H1 (cell line): ENCODE data around the gene ABI3BP. TPM values are rescaled to one million over a fixed set of nuclear protein-coding genes. Genes with fewer than 3 reads are reported as not detected.

Source experiments
- ASH2L ChIP-seq: fragments of 200-600, 300-600 bp; sonication (generic); IDR thresholded peaks from one replicate; pipeline ENCODE4 v1.7.1; 2017; ENCODE audit warnings: low read length
- CHD7 ChIP-seq: fragments of 300-600 bp; sonication (generic); IDR thresholded peaks from 2 replicates; pipeline ENCODE4 v1.7.1; 2012; ENCODE audit warnings: low read length, moderate library complexity, mild to moderate bottlenecking, inconsistent platforms; ENCODE audit not compliant: insufficient replicate concordance
- POLR2AphosphoS5 ChIP-seq: IDR thresholded peaks from 2 replicates; pipeline ENCODE4 v1.6.1; 2011; ENCODE audit warnings: low read depth, low read length
- POU5F1 ChIP-seq: IDR thresholded peaks from 2 replicates; pipeline ENCODE4 v1.6.1; 2011; ENCODE audit warnings: low read depth, mild to moderate bottlenecking, low read length, moderate library complexity
- RAD21 ChIP-seq, 2 experiments: IDR thresholded peaks in 1 of 2; conservative IDR thresholded peaks in 1 of 2; 2 replicates each; pipeline ENCODE4 v1.6.1; 2011; ENCODE audit warnings: low read depth in 2 of 2, low read length in 2 of 2, improper control_type of control experiment in 1 of 2, inconsistent platforms in 1 of 2, mild to moderate bottlenecking in 1 of 2, moderate library complexity in 1 of 2
- RFX5 ChIP-seq: IDR thresholded peaks from 2 replicates; pipeline ENCODE4 v1.6.1; 2011; ENCODE audit warnings: low read depth, low read length, improper control_type of control experiment, borderline replicate concordance
- RNF2 ChIP-seq: fragments of 200-900, 300-1000 bp; sonication (generic); IDR thresholded peaks from 2 replicates; pipeline ENCODE4 v1.7.1; 2016; ENCODE audit warnings: borderline replicate concordance, low read depth, mild to moderate bottlenecking, antibody characterized with exemption, low read length; ENCODE audit not compliant: poor library complexity, severe bottlenecking; ENCODE audit errors: missing control alignments
- SAP30 ChIP-seq: fragments of 300-600 bp; sonication (generic); IDR thresholded peaks from 2 replicates; pipeline ENCODE4 v1.7.1; 2012; ENCODE audit warnings: low read length, moderate library complexity, mild to moderate bottlenecking, inconsistent platforms; ENCODE audit not compliant: insufficient read depth, insufficient replicate concordance
- SP2 ChIP-seq: IDR thresholded peaks from 2 replicates; pipeline ENCODE4 v1.6.1; 2012; ENCODE audit warnings: mild to moderate bottlenecking, low read length, inconsistent platforms
- TAF1 ChIP-seq: IDR thresholded peaks from 2 replicates; pipeline ENCODE4 v1.6.1; 2011; ENCODE audit warnings: mild to moderate bottlenecking, low read depth, low read length
- polyA plus RNA-seq, 7 experiments: library from polyadenylated mRNA; depleted of rRNA in 3 of 7; stranded (reverse) in 5 of 7; unstranded in 2 of 7; fragments of >200 nt in 5 of 7; fragments of 200-250 nt in 2 of 7; gene quantifications; 1 replicate in 5 of 7; 2 replicates in 1 of 7; 4 replicates in 1 of 7; pipeline versions ENCODE4 v1.2.1 to v1.2.3, GENCODE V29; 2011 to 2013; ENCODE audit warnings: missing spikeins in 2 of 7, mixed read lengths in 2 of 7
- total RNA-seq: library from RNA; stranded (reverse); fragmentation: NEBNext Ultra II Directional; extraction: Animal tissue kit (Norgen Biotek cat#: 25700); gene quantifications from 2 replicates; pipeline ENCODE4 v1.2.1, GENCODE V29; 2021

Gene ABI3BP
- total and polyA plus RNA-seq, 2 of the 8 experiments (the other 6 are each of a cell fraction or from before 2014, with no cell fraction given) = 0.08 to 0.32 TPM

- TF ChIP-seq CHD7 = no peak
- no peak for TF ChIP-seq POLR2AphosphoS5
- no peak for TF ChIP-seq RFX5
- TF ChIP-seq POU5F1 = no peak
- no peak for TF ChIP-seq RAD21 (IDR thresholded peaks at IDR 0.05 in 1 of 2, conservative IDR thresholded peaks at IDR 0.05 in 1 of 2; ENCODE audit: low read depth in 2 of 2, low read length in 2 of 2)
- TF ChIP-seq ASH2L = no peak
- TF ChIP-seq SAP30 = no peak
- no peak for TF ChIP-seq SP2
- TF ChIP-seq TAF1 = no peak
- no peak for TF ChIP-seq RNF2
These were observed 92.4 kb downstream of the ABI3BP start (continued) for GRCh38 chr3:100900671-100901335.
